Pons (tissue), 1 donor: ENCODE measurements around the gene CHKA.

Experiments
- DNase-seq: peaks from one replicate; pipeline ENCODE4 v3.0.0-alpha.2; 2016; ENCODE audit warnings: low spot score

The CHKA gene

DNA sequence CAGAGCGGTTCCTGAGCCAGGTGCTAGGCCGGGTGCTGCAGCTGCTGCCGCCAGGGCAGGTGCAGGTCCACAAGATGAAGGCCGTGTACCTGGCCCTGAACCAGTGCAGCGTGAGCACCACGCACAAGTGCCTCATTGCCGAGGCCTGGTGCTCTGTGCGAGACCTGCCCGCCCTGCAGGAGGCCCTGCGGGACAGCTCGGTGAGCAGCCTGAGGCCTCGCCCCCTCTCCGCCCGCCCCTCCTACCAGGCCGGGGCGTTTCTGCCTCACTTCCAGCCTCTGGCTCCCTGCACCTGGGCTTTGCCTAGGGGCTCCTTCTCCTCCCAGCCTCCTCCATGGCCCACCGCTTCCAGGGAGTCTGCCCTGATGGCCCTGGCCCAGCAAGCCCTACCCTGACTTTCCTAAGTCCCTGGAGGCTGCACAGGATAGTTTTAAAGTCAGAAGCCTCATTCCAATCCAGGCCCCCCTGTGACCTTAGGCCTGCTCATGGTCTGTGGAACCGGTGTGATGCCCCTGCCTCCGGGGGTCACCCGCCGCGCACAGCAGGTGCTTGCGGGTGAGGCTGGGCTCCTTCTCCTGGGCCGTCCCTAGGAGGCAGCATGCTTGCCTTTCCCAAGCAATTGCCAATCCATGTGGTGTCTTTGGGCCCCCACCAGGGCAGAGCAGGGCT, 76.9 kb downstream of the CHKA start:
- DNase-seq = no peak

- DNase-seq = no peak
These were observed 77.6 kb downstream of the CHKA start for GRCh38 chr11:68043349-68044144.

DNA sequence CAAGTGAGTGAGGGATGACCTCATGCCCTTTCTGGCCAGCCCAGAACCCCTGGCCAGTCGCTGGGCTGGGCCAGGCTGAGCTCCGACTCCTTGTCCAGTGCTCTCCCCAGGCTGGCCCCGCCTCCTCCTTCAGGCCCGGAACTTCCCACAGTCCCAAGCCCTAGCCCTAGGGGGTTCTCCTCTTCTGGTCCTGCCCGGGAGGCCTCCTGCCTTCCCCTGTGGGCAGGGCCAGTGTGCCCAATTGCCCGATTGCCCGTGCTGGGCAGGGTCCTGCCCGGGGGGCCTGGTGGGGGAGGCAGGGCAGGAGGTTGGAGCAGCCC, 78.2 kb downstream of the CHKA start:
- no peak for DNase-seq

GRCh38 chr11:68042219-68043028, 78.8 kb downstream of the CHKA start:
- no peak for DNase-seq

GRCh38 chr11:68041617-68042218, 79.5 kb downstream of the CHKA start:
- no peak for DNase-seq

- DNase-seq = no peak
These were observed 80.1 kb downstream of the CHKA start for GRCh38 chr11:68040957-68041591.

GRCh38 chr11:68040101-68040956, 80.9 kb downstream of the CHKA start:
- DNase-seq = peak; percentile 36

DNA sequence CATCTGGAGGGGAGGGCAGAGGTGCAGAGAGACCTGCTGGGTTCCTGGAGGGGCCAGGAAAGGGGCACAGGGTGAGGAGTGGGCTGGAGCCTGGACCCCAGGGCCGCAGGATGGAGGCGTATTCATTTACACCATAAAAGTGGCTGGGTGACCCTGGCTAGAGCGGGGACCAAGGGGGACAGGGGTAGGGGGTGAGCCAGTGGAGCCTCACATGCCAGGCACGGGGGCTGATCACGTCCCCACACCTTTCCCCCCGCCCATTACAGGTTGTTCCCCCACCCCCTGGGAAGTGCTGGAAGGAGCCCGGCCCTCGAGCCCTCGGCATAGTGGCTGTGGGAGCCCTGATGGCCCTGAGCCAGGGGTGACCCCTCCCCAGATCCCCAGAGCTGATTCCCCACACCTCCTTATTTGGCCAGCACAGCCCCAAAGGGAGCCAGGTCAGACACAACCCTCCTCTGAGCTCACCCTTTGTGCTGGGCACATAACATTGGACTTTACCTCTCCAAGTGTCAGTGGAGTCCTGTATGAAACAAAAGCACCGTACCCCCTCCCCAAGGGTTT, 81.6 kb downstream of the CHKA start:
- DNase-seq = no peak

GRCh38 chr11:68038718-68039525, 82.3 kb downstream of the CHKA start, which contains the start of gene TCIRG1:
TSS of gene TCIRG1 (plus strand) at chr11:68039025. CDS start at chr11:68041272, 2,247 bp downstream.
- peak; percentile 51 for DNase-seq

DNA sequence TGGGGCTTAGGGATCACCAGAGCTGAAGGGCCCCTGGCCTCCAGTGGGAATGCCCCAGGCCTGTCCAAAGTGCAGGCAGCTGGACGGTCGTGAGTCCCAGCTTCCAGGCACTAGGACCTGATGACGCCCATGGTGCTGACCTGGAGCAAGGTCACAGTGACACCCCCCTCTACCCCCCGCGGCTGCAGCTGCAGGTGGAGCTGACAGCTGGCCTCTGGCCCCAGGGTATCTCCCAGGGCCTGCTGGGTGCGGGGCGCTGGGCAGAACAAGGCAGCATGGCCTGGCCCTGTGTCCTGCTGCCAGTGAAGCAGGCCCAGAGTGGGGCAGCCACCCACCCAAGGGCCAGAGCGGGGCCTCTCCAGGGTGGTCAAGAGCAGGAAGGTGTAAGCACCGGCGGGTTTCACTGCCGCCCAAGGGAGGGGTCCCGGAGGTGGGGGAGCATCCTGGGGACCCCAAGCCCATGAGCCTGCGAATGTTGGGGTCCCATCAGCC, 82.9 kb downstream of the CHKA start:
- no peak for DNase-seq

- peak; percentile 20 for DNase-seq
These were observed 83.6 kb downstream of the CHKA start for GRCh38 chr11:68037411-68038225.

GRCh38 chr11:68036717-68037239, 84.4 kb downstream of the CHKA start:
- peak; percentile 35 for DNase-seq

DNA sequence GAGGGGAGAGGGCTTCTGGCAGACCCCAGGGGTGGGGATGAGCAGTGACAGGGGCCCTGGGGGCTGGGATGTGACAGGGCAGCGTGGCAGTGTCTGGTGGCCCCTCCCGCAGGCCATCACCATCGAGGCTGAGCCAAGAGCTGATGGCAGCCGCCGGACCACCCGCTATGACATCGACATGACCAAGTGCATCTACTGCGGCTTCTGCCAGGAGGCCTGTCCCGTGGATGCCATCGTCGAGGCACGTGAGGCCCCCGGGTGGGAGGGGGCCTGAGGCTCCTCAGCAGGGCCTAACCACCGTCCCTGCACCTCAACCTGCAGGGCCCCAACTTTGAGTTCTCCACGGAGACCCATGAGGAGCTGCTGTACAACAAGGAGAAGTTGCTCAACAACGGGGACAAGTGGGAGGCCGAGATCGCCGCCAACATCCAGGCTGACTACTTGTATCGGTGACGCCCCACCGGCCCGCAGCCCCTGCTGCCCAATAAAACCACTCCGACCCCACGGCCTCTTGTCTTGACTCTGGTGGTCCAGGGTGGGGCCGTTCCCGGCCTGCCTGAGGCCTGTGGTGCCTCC, 85.0 kb downstream of the CHKA start:
- DNase-seq = no peak

- DNase-seq = no peak
These were observed 85.8 kb downstream of the CHKA start for GRCh38 chr11:68035266-68035876.

DNA sequence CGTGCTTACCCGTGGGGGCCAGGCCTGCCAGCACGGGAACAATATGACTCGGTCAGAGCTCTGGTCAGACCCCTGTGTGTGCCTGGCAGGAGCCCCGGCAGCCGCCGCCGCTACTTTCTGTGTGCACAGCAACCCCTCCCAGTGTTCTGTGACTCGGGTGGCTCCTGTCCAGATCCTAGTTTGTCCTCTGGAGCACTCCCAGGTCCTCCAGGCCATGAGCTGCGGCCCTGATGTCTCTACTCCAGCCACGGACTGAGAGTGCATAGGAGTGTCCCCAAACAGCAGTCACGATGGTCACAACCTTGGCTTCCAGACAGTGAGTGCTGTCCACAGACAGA, 87.5 kb downstream of the CHKA start:
- DNase-seq = no peak

- no peak for DNase-seq
These were observed 88.0 kb downstream of the CHKA start for GRCh38 chr11:68032997-68033707.

DNA sequence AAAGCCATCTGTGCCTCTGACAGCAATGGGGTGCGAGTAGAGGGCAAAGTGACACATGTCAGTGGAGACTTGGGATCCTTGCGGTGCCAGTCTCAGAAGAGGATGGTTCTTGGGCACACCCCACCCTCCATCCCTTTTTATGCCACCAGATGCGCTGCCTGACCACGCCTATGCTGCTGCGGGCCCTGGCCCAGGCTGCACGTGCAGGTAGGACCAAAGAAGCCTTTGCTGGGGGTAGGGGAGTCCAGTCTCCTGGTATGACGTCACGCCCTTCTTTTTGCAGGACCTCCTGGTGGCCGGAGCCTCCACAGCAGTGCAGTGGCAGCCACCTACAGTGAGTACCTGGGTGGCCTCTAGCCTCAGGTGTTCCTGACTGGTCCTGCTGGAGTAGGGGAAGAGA, 89.2 kb downstream of the CHKA start:
- no peak for DNase-seq
